Measurements from ENCODE around the gene RAPGEF3. TPM values are rescaled to one million over a fixed set of nuclear protein-coding genes. Genes with fewer than 3 reads are reported as not detected.

Gene RAPGEF3
- total and polyA plus RNA-seq, 2 of the 13 experiments (the other 11 are each of a cell fraction or from before 2014, with no cell fraction given), result 0.07 TPM

DNA sequence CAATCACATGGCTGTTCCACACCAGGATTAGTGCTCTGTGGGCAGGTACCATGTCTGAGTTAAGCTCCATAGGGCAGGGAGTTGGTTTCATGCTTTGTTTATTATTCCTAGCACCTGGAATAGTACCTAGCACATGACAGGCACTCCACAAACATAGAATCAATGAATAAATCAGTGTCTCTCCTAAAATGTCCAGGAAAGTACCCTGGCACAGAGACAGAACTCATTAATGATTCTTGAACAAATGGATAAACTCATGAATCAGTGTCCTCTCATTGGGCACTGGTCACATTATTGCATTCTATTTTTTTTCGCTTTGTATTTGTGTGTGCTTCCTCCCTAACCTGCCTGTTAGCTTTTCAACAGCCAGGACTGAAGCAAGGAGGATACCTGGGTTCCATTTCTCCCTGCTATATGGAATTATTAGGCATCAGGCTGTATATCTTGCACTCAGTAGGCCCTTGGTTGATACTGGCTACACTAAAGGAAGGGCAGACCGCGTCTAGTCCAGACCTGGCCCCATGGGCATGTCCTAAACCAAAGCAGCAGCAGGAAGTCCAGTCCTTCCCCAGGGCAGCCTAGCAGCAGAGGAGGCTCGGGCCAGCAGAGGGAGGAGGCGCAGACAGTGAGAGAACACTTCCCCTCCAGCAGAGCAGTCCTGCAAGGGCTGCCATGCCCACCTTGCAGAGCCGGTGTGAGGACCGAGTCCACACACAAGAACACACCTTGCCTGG lies 42.7 kb upstream of the RAPGEF3 start (continued):
- TF ChIP-seq ZC3H13 (CRISPR knock-in tag; IDR thresholded peaks at IDR 0.05) (no peak), RFX3 (CRISPR knock-in tag; IDR thresholded peaks at IDR 0.05) (no peak), ZSCAN31 (CRISPR knock-in tag; IDR thresholded peaks at IDR 0.05; ENCODE audit: low read depth) (no peak), RXRB (CRISPR knock-in tag; IDR thresholded peaks at IDR 0.05; ENCODE audit: borderline replicate concordance) (no peak), ATM (IDR thresholded peaks at IDR 0.05; ENCODE audit: borderline replicate concordance) (no peak), ZNF543 (CRISPR knock-in tag; IDR thresholded peaks at IDR 0.05) (no peak)
- TF ChIP-seq, protein P1, sequence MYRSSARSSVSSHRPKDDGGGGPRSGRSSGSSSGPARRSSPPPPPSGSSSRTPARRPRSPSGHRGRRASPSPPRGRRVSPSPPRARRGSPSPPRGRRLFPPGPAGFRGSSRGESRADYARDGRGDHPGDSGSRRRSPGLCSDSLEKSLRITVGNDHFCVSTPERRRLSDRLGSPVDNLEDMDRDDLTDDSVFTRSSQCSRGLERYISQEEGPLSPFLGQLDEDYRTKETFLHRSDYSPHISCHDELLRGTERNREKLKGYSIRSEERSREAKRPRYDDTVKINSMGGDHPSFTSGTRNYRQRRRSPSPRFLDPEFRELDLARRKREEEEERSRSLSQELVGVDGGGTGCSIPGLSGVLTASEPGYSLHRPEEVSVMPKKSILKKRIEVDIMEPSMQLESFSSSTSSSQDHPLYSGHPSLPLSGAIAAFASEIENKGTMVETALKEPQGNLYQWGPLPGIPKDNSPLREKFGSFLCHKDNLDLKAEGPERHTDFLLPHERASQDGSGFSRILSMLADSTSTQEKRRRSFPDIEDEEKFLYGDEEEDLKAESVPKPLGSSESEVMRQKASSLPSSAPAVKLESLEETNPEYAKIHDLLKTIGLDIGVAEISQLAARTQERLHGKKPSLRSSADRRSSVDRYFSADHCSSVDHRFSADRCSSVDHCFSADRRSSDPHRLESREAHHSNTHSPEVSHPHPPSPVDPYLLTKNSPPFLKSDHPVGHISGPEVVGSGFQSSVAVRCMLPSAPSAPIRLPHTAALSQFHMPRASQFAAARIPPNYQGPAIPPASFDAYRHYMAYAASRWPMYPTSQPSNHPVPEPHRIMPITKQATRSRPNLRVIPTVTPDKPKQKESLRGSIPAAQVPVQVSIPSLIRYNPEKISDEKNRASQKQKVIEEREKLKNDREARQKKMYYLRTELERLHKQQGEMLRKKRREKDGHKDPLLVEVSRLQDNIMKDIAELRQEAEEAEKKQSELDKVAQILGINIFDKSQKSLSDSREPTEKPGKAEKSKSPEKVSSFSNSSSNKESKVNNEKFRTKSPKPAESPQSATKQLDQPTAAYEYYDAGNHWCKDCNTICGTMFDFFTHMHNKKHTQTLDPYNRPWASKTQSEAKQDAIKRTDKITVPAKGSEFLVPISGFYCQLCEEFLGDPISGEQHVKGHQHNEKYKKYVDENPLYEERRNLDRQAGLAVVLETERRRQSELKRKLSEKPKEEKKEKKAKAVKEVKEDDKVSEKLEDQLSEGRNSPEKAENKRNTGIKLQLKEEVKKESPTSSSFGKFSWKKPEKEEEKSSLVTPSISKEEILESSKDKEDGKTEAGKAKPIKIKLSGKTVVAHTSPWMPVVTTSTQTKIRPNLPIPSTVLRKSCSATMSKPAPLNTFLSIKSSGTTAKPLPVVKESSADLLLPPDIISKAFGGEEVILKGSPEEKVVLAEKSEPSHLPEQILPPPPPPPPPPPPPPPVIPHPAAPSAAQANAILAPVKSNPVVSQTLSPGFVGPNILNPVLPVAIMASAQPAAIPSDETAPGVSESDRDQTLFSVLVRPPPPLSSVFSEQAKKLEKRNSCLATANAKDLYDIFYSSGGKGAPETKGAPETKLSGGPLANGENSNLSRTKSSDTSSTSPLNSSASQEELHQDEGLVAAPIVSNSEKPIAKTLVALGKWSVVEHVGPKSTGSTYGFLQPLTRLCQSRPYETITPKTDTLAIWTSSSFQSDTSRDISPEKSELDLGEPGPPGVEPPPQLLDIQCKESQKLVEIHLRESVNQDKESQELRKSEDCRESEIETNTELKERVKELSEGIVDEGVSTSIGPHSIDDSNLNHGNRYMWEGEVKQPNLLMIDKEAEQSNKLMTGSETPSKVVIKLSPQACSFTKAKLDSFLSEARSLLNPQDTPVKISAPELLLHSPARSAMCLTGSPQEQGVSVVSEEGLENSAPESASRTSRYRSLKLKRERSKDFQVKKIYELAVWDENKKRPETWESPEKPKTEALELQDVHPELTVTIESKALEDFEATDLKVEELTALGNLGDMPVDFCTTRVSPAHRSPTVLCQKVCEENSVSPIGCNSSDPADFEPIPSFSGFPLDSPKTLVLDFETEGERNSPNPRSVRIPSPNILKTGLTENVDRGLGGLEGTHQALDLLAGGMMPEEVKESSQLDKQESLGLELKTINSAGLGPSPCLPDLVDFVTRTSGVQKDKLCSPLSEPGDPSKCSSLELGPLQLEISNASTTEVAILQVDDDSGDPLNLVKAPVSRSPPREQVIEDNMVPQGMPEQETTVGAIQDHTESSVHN (CRISPR knock-in tag; IDR thresholded peaks at IDR 0.05), result no peak
- TF ChIP-seq, protein P2, sequence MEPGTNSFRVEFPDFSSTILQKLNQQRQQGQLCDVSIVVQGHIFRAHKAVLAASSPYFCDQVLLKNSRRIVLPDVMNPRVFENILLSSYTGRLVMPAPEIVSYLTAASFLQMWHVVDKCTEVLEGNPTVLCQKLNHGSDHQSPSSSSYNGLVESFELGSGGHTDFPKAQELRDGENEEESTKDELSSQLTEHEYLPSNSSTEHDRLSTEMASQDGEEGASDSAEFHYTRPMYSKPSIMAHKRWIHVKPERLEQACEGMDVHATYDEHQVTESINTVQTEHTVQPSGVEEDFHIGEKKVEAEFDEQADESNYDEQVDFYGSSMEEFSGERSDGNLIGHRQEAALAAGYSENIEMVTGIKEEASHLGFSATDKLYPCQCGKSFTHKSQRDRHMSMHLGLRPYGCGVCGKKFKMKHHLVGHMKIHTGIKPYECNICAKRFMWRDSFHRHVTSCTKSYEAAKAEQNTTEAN (CRISPR knock-in tag; conservative IDR thresholded peaks at IDR 0.05), result no peak
